ENCODE measurements around the gene RARRES1.

DNA sequence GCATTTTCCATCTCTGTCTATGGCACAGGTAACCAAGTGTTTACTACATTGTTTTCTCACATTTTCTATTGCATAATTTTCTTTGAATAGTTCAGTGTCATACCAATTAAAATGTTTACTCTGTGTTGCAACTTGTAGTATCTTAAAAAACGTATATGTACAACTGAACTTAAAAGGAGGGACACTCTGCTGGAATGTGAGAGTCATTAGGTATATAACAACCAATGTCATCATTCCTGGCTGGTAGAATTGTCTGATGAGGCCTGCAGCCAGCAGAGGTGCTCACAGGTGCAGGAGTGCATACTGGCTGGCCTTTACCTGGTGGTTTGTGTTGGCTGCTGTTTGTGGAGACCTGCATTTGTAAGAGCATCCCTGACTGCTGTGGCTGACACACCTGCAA lies 19.1 kb upstream of the RARRES1 start:
- TF ChIP-seq SRF (IDR thresholded peaks at IDR 0.05; ENCODE audit: low read depth): no peak
- TF ChIP-seq, protein P1, sequence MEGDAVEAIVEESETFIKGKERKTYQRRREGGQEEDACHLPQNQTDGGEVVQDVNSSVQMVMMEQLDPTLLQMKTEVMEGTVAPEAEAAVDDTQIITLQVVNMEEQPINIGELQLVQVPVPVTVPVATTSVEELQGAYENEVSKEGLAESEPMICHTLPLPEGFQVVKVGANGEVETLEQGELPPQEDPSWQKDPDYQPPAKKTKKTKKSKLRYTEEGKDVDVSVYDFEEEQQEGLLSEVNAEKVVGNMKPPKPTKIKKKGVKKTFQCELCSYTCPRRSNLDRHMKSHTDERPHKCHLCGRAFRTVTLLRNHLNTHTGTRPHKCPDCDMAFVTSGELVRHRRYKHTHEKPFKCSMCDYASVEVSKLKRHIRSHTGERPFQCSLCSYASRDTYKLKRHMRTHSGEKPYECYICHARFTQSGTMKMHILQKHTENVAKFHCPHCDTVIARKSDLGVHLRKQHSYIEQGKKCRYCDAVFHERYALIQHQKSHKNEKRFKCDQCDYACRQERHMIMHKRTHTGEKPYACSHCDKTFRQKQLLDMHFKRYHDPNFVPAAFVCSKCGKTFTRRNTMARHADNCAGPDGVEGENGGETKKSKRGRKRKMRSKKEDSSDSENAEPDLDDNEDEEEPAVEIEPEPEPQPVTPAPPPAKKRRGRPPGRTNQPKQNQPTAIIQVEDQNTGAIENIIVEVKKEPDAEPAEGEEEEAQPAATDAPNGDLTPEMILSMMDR (IDR thresholded peaks at IDR 0.05 in 2 of 3, conservative IDR thresholded peaks at IDR 0.05 in 1 of 3; ENCODE audit: borderline replicate concordance in 1 of 3, insufficient read depth in 1 of 3, low read depth in 2 of 3, low read length in 2 of 3): no peak

Data from HCT116 (cell line).